ENCODE measurements around the gene GALR3. TPM values are rescaled to one million over a fixed set of nuclear protein-coding genes. Genes with fewer than 3 reads are reported as not detected.

The GALR3 gene
- total and polyA plus RNA-seq, 2 of the 8 experiments (the other 6 are each of a cell fraction or from before 2014, with no cell fraction given), result 0.84 to 1.1 TPM

DNA sequence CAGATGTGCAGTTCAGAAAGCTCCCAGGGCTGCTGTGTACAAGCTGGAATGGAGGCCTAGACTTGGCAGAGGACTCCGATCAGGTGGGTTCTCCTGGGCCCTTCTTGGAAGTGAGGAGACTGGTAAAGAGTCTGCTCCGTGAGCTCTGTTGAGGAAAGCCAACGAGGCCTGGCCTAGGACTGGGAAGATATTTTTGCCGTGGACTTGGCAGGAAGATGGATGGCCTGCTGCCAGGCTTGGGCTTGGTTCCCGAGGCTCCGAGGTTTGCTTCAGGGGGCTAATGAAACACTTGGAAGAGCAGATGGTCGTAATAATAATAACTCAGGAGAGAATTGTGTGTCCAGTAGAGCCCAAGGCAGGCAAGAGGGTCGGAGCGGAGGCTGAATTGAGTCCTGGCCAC, 3.9 kb downstream of the GALR3 start:
- Histone ChIP-seq H3K27me3 (replicated peaks in 1 of 4; ENCODE audit: control insufficient read depth in 3 of 4, extremely low read depth in 1 of 4, insufficient read depth in 3 of 4, low read length in 3 of 4) (peaks cover 8 to 24% (median 20%) of the 10 kb centered on the region in 4 experiments), H2AK5ac (ENCODE audit: low read depth, low read length) (no peak overlapping the region), H2BK5ac (ENCODE audit: low read depth, low read length) (no peak overlapping the region), H3K4me2 (ENCODE audit: insufficient read depth in 1 of 2, low read depth in 2 of 2, low read length in 2 of 2) (no peak overlapping the region), H3K79me1 (ENCODE audit: low read depth, low read length) (no peaks in the 10 kb centered on the region), H4K5ac (ENCODE audit: insufficient read length, low read depth, low read length) (no peak overlapping the region), H2BK20ac (ENCODE audit: low read length) (no peak overlapping the region), H3K9ac (replicated peaks in 1 of 4; ENCODE audit: extremely low read depth in 1 of 4, low read depth in 3 of 4, low read length in 3 of 4) (no peak overlapping the region; a peak in 1 of 7 replicates), H3K23ac (ENCODE audit: insufficient read length) (no peak overlapping the region), H4K91ac (replicated peaks; ENCODE audit: insufficient read length, low read length) (no peak overlapping the region), H3K4ac (replicated peaks; ENCODE audit: insufficient read length, low read depth, low read length) (no peak overlapping the region), H3K18ac (ENCODE audit: extremely low read depth, low read length) (no peak overlapping the region), H3K27ac (ENCODE audit: low read depth, low read length) (no peak overlapping the region), H3K23me2 (ENCODE audit: low read depth, low read length) (peaks cover 8% of the 10 kb centered on the region), H2BK120ac (replicated peaks; ENCODE audit: low read depth, low read length) (no peak overlapping the region), H4K8ac (ENCODE audit: extremely low read depth, insufficient read depth, low read length) (no peak overlapping the region; the same call in 1 of the 2 replicates), H3K4me3 (ENCODE audit: extremely low read depth in 1 of 4, insufficient read depth in 2 of 4, low read depth in 3 of 4, low read length in 4 of 4) (no peak overlapping the region), H3K14ac (ENCODE audit: insufficient read length) (no peak overlapping the region), H3K79me2 (ENCODE audit: control insufficient read depth in 1 of 2, insufficient read depth in 2 of 2, low read length in 2 of 2) (no peaks in the 10 kb centered on the region), H2BK15ac (ENCODE audit: low read length) (no peak overlapping the region), H2AFZ (ENCODE audit: low read length) (no peak overlapping the region), H3K56ac (replicated peaks; ENCODE audit: insufficient read length, low read depth, low read length) (no peak overlapping the region), H4K20me1 (replicated peaks in 1 of 2; ENCODE audit: control insufficient read depth in 1 of 2, insufficient read depth in 2 of 2, low read length in 2 of 2) (peaks cover 0 to 2% of the 10 kb centered on the region in 2 experiments), H3K36me3 (ENCODE audit: control insufficient read depth in 2 of 4, insufficient read depth in 4 of 4, low read length in 3 of 4) (peaks cover 2 to 10% (median 6%) of the 10 kb centered on the region in 4 experiments; a peak in 4 of 8 replicates), H2BK12ac (ENCODE audit: low read depth, low read length) (no peak overlapping the region), H3K9me3 (ENCODE audit: insufficient read depth in 2 of 2, low read depth in 1 of 2, low read length in 1 of 2) (no peaks in the 10 kb centered on the region), H3K4me1 (replicated peaks in 1 of 4; ENCODE audit: control insufficient read depth in 3 of 4, insufficient read depth in 4 of 4, low read length in 3 of 4) (peaks cover 5 to 23% (median 15%) of the 10 kb centered on the region in 4 experiments)
- FAIRE-seq (no peak), DNase-seq (ENCODE audit: low read depth in 1 of 2, low spot score in 2 of 2) (no peak)
- TF ChIP-seq EZH2 (IDR thresholded peaks at IDR 0.05; ENCODE audit: low read depth, low read length, severe bottlenecking) (no peak), EGR1 (IDR thresholded peaks at IDR 0.05; ENCODE audit: borderline replicate concordance, low read depth, low read length) (no peak), NANOG (IDR thresholded peaks at IDR 0.05; ENCODE audit: insufficient read depth, low read depth, low read length, poor library complexity, severe bottlenecking) (no peak), HDAC2 (IDR thresholded peaks at IDR 0.05; ENCODE audit: borderline replicate concordance in 1 of 2, low read depth in 2 of 2, low read length in 2 of 2) (no peak), ASH2L (IDR thresholded peaks at IDR 0.05; ENCODE audit: low read length) (no peak), SP2 (IDR thresholded peaks at IDR 0.05; ENCODE audit: low read length) (no peak), CREB1 (IDR thresholded peaks at IDR 0.05) (no peak), SP1 (IDR thresholded peaks at IDR 0.05; ENCODE audit: low read depth, low read length) (no peak), TBP (IDR thresholded peaks at IDR 0.05; ENCODE audit: low read depth, low read length) (no peak), YY1 (IDR thresholded peaks at IDR 0.05; ENCODE audit: low read depth, low read length) (no peak), CHD1 (IDR thresholded peaks at IDR 0.05; ENCODE audit: low read depth, low read length) (no peak)
- TF ChIP-seq, protein P1, sequence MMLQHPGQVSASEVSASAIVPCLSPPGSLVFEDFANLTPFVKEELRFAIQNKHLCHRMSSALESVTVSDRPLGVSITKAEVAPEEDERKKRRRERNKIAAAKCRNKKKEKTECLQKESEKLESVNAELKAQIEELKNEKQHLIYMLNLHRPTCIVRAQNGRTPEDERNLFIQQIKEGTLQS (IDR thresholded peaks at IDR 0.05; ENCODE audit: insufficient read depth, low read depth, low read length), result no peak
- CTCF ChIA-PET (ENCODE audit: partially characterized antibody), result interaction anchor here (0.7 to 3.4 kb wide), 6 partner anchors 7 to 1418 kb away, joined by 3 to 15 read pairs (median 8); partner anchors contain the start of genes ANKRD54 and PDGFB
- WGBS, 2 experiments (ENCODE audit: extremely low coverage in 1 of 2, insufficient coverage in 1 of 2, insufficient read length in 1 of 2, insufficient replicate concordance in 2 of 2, low coverage in 1 of 2, low lambda C conversion rate in 2 of 2, missing lambda C conversion rate in 1 of 2), result 87% methylated on average over 9 of the region's 9 CpGs; no CpG with 5 or more reads in 1 of the 2 experiments
- POLR2A ChIA-PET (ENCODE audit: partially characterized antibody), result interaction anchor here (1.7 kb wide), 2 partner anchors 8 to 9 kb away, joined by 5 to 7 read pairs; no protein-coding TSS in a partner anchor

Data from H1 (cell line).